ENCODE measurements around the gene CBFA2T3.

- TF ChIP-seq POLR2A (IDR thresholded peaks at IDR 0.05) (no peak), CTCF (IDR thresholded peaks at IDR 0.05 in 8 of 11, conservative IDR thresholded peaks at IDR 0.05 in 3 of 11) (no peak)
Observed at GRCh38 chr16:89009343-89010209, 32.6 kb upstream of the CBFA2T3 start.

All from spleen (tissue), 7 donors.